GM08714 (cell line): Measurements from ENCODE around the gene LRP11.
A peak's percentile ranks its signal among the peaks of the same experiment; 100 is the strongest.
"Not testable (repeated sequence)": the region's sequence is repeated elsewhere in the genome, so short reads cannot be mapped to it uniquely, and the experiment has no call there.

Source experiments
- H3K4me3 ChIP-seq: fragments of 200-500 bp; sonication (Bioruptor generic); 2 replicates; pipeline ENCODE4 v1.5.1; 2014; ENCODE audit warnings: mild to moderate bottlenecking, low read length, inconsistent platforms
- ZNF274 ChIP-seq: IDR thresholded peaks from 2 replicates; pipeline ENCODE4 v1.6.1; 2012; ENCODE audit warnings: mild to moderate bottlenecking, low read depth, low read length

LRP11 gene

DNA sequence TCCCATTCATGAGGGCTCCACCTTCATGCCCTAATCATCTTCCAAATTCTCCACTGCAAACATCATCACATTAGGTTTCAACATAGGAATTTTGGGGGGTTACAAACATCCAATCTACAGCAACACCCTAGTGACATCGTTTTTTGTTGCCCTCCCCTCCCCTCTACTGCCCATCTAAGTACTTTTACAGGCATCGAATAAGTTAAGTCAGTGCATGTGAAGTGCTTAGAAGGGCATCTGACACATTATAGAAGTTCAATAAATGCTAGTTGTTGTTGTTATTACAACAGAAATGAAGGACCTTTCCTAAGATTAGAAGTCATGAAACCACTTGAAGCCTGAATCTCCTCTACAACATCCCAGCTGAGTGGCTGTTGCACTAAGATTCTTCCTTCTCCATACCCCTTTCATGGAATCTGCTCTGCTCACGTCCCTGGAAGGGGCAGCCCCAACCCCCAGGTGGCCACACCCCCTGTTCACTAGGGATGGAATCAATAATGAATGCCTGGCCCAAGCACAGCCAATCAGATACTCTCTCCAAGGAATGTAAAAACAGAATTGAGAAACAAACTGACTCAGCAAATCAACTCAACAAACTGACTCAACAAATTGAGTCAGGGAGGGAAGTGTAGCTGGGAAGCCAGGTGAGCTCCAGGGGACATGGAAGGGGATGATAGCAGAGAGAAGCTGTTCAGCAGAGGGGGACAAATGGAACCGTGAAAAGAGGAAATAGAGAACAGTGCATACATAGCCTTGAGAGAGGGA is 3.9 kb upstream of the LRP11 start:
- no peak for TF ChIP-seq ZNF274
- no peak overlapping the region for H3K4me3 ChIP-seq

DNA sequence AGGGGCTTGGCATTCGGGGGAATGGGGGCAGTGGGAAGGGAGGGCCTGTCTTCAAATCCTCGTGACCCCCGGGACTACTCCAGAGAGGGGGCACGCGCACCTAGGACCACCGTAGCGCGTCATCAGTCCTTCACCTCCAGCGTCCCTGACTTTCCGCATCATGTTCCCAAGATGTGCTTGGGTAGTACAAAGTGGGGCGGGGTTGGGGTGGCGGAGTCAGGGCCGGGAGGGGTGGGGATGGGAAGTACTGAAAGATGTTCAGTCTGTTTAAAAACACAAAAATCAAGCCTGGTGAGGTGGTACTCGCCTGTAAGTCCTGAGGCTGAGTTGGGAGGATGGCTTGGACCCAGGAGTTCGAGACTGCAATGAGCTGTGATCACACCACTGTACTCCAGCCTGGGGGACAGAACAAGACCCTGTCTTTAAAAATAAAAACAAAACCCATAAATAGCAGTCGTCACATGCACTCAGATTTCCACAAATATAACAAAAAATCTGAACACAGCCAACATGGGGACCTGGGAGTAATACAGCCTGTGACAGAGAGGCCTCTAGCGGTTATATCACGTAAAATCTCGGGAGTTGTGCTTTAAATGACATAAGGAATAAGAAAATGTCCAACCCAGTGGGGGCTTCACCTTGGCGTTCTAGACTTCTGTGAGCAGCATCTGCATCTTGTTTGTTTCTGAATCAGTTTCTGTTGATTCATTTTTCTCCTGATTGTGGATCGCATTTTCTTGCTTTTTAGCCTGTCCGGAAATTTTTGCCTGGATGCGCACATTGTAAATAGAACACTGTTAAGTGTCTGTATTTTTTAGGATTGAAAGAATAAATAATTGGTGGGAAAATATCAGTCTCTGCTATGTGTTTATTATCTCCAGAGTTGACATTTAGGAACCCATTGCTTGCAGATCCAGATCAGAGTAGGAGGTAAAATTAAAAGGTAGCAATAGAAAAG is 698 bp upstream of the LRP11 start:
- peak overlapping the region; percentile 58; the same call in 1 of the 2 replicates for H3K4me3 ChIP-seq
- TF ChIP-seq ZNF274 = no peak

DNA sequence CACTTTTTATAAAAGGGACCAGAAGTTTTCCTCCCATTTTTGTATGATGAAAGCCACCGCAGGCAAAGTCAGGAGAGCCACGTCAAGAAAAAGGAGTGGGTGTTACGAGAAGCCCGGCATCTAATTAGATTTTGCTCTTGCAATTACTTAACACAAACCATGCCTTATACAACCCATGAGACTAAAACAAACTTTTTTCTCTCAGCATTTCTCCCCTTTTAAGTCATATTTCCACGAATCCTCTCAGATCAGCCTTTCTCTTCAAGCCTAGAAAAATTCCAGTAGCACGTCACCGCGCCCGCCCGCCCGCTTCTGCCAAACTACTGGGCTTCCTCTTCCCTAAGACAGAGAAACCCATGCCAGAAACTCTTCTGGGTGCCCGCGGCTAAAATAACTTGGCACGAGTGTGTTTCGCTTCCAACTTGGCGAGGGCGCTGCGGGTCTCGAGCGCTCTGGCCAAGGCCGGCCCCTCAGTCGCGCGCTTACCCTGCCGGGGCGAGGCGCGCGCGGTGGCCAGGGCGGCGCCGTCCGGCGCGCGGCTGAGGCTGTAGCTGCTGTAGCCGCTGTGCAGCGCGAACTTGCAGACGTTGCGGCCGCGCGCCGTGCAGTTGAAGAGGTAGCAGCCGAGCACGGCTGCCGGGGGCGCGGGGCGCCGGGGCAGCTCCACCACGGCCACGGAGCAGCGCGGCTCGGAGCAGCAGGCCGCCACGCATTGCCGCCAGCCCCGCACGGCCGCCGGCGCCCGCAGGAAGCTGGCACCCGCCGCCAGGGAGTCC is 1.0 kb downstream of the LRP11 start:
- peak overlapping the region; percentile 58 for H3K4me3 ChIP-seq
- TF ChIP-seq ZNF274 = no peak

DNA sequence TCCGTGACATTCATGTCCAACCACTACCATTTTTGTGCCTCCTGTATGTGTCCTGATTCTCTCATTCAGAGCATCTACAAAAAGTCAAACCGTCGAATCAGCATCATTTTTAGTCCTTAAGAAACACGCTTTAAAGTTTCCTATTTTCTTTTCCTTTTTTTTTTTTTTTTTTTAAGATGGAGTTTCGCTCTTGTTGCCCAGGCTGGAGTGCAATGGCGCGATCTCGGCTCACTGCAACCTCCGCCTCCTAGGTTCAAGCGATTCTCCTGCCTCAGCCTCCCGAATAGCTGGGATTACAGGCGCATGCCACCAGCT is 1.8 kb downstream of the LRP11 start:
- H3K4me3 ChIP-seq = not testable (repeated sequence)

DNA sequence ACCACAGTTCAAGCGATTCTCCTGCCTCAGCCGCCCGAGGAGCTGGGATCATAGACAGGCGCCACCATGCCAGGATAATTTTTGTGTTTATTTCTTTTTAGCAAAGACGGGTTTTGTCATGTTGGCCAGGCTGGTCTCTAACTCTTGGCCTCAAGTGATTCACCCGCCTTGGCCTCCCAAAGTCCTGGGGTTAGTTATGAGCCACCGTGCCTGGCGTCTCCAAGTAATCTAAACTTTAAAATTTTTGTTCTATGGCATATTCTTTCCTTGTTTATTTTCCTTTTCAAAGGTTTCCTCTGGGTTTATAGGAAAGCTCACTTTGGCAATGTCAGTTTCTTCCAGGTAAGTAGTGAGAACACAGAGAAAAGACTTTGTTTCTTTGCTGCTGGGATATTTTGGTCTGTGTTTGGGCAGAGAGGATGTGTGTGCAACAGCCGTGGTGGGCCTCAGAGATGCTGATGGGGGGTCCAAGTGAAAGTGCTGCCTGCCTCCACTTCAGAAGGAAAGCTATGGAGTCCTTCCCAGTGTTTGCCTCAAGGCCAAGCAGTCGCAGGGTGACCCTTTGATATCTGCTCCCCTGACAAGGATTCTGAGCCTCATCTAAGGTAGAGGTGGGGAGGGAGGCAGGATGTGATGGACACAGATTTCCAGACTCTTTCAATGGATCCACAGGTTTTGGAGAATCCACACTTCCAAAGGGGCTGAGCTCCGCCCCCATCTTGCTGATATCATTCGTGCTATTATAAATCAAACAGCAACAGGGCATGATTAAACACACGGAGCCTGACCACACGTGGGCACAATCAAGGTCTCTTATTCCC is 2.3 kb downstream of the LRP11 start:
- TF ChIP-seq ZNF274 = no peak
- H3K4me3 ChIP-seq = no peak overlapping the region

DNA sequence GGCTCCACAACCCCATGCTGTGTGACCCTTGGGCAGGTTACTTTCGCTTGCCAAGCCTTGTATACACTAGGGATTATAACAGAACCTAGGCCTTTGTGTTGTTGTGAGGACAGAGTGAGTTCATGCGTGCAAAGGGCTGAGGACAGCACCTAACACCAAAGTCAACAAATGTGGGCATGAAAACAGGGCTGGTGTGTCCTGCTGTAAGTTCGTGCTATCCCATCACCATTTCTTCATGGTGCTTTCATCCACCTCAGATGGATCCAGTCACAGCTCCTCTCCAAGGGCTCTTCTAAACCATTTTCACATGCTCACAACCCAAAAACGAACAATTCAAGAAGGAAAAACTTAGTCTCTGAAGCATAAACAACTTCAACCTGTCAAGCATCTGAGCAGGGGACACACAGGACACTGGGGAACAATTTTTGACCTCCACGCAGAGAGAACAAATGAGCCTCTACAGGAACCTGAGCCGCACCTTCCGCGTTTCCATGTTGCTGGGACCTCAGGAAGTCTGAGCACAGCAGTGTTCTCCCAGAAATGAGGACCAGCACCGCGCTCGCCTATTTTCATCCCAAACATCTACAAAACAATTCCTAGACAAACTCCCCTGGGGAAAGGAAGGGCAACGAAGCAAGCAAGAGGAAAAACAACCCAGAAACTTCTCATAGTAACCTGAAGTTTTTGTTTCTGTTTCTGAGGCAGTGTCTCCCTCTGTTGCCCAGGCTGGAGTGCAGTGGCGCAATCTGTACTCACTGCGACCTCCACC is 3.1 kb downstream of the LRP11 start:
- H3K4me3 ChIP-seq = no peak overlapping the region
- no peak for TF ChIP-seq ZNF274

DNA sequence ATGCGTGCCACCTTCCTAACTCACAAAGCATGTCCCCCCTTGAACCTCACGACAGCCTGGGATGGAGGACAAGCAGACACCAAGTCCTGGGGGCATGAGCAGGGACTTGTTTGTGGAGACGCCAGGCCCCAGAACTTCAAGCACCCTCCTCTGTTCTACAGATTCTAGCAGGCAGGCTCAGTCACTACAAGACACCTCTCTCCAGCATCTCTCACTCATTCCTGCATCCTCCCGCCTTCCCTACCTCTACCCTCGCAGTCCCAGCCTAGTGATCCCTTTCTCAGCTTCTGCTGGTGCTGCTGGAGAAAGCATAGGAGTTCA is 3.7 kb downstream of the LRP11 start:
- TF ChIP-seq ZNF274 = no peak

DNA sequence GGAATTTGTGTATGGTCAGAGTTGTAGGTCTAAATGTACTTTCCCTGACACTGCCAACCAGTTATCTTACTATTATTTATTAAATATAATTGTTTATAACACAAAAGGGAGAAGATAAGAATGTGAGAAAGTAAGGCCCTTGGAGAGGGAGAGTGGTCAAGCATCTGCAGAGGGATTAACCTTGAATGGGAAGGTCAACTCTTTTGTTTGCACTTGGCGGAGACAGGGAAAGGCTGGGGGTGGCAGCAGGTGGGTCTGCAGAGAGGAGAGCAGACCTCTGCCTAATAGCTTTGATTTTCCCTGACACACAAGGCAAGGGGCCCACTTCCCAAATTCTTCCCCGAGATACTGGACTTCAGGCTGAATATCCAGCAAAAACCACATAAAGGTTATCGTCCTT is 4.2 kb downstream of the LRP11 start:
- H3K4me3 ChIP-seq = no peak overlapping the region
- TF ChIP-seq ZNF274 = no peak

More for the DNA sequence above, 3.7 kb downstream of the LRP11 start:
- no peak overlapping the region for H3K4me3 ChIP-seq

DNA sequence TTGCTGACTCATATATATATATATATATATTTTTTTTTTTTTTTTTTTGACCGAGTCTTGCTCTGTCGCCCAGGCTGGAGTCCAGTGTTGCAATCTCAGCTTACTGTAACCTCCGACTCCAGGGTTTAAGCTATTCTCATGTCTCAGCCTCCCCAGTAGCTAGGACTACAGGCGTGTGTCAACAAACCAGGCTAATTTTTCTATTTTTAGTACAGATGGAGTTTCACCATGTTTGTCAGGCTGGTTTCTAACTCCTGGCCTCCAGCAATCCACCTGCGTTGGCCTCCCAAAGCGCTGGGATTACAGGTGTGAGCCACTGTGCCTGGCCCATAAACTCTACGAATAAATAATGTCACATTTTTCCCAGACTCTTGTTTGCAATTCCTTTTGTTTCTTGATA is 4.8 kb downstream of the LRP11 start:
- no peak for TF ChIP-seq ZNF274
- H3K4me3 ChIP-seq = no peak overlapping the region

DNA sequence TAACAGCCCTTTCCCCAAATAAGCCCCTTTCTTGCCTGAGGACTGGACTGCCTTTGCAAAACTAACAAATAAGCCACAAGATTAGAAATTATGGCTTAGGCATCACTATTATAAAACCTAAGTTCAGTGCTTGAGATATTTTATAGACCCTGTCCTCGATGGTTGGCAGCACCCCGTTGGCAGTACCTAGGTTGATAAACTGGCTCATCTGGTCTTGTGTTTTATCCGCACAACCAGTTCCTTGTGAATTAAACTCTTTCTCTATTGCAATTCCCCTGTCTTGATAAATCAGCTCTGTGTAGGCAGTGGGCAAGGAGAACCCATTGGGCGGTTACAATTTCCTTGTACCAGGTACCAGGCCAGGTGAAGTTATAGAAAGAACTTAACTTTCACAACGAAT is 6.6 kb downstream of the LRP11 start:
- no peak overlapping the region for H3K4me3 ChIP-seq
- no peak for TF ChIP-seq ZNF274

DNA sequence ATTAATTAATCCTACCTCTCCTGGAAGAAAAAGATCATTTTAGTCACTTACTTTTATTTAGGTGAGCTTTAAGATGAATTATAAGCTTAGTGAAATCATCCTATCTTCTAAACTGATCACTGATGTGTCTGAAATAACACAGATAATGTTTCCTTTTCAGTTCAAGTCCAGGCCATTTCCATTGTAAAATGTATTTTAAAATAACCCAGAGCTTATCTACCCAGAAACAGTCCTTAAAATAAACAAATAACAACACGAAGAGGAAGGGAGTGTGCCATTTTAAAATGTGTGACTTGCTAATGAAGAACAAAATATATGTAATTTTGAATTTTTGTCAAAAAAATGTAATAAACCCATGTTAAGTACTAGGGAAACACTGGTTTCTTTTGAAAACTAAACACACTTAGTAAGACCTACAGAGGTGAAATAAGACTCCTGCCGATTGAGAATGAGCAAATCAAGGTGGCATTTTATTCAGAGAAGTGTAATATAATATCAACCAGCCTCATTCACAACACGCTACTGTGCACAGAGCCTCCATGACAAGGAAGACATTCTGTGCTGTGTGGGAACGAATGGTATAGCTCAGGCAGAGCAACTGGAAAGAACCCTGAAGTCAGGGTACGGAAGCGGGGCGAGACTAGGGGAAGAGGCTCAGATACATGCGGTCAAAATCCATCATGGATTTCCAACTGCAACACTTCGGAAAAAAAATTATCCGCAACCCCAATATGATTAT is 7.7 kb downstream of the LRP11 start:
- no peak for TF ChIP-seq ZNF274
- H3K4me3 ChIP-seq = no peak overlapping the region

DNA sequence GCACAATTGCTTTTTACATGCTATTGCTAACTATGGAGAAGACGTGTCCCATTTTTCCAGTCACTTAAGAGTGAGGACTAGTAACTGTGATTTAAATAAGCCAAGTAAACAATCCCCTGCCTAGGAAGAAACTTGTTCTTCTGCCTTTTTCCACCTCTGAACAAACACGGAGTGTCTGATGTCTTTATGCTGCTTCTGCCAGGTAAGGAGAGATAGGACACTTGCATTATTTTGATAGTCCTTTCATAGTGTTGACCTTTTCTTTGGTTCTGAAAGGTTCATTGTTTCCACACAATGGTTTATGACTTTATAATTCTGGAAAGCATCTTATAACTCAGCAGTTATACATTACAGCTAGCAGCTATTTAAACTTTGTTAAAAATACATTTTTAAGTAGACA is 8.4 kb downstream of the LRP11 start:
- no peak for TF ChIP-seq ZNF274
- H3K4me3 ChIP-seq = no peak overlapping the region
